Esophagus muscularis mucosa (tissue), 4 donors: Measurements from ENCODE around the gene FREM3. TPM values are rescaled to one million over a fixed set of nuclear protein-coding genes. Genes with fewer than 3 reads are reported as not detected.
A peak's percentile ranks its signal among the peaks of the same experiment; 100 is the strongest.
"Not testable (repeated sequence)": the region's sequence is repeated elsewhere in the genome, so short reads cannot be mapped to it uniquely, and the experiment has no call there.

ENCODE experiments used
- DNase-seq: peaks from one replicate; pipeline ENCODE4 v3.0.0-alpha.2; 2017; ENCODE audit errors: extremely low spot score
- H3K27ac ChIP-seq, 4 donors: fragments of 200-600 bp; sonication (generic); replicated peaks in 1 of 4; 1 replicate in 3 of 4; 2 replicates in 1 of 4; pipeline ENCODE4 v1.5.1; 2016 to 2019; ENCODE audit warnings: mild to moderate bottlenecking in 1 of 4
- H3K27me3 ChIP-seq, 4 donors: fragments of 200-600 bp; sonication (generic); one replicate each; pipeline versions ENCODE4 v1.5.1 to v1.6.0; 2016 to 2019
- H3K36me3 ChIP-seq, 4 donors: fragments of 200-600 bp; sonication (generic); one replicate each; pipeline ENCODE4 v1.5.1; 2016 to 2019
- H3K4me1 ChIP-seq, 4 donors: fragments of 200-600 bp; sonication (generic); one replicate each; pipeline ENCODE4 v1.5.1; 2016 to 2019
- H3K4me3 ChIP-seq, 4 donors: fragments of 200-600 bp; sonication (generic); 1 replicate in 2 of 4; 2 replicates in 2 of 4; pipeline ENCODE4 v1.5.1; 2016 to 2019; ENCODE audit warnings: mild to moderate bottlenecking in 4 of 4, moderate library complexity in 1 of 4
- H3K9me3 ChIP-seq, 4 donors: fragments of 200-600 bp; sonication (generic); 1 replicate in 3 of 4; 2 replicates in 1 of 4; pipeline ENCODE4 v1.5.1; 2016 to 2019
- CTCF ChIP-seq, 3 experiments: fragments of 200-600 bp in 2 of 3; fragments of 450-650 bp in 1 of 3; sonication (generic) in 2 of 3; IDR thresholded peaks; one replicate each; pipeline ENCODE4 v1.5.1; 2017 to 2019; ENCODE audit warnings: antibody characterized with exemption in 3 of 3, mild to moderate bottlenecking in 2 of 3, moderate library complexity in 1 of 3
- EP300 ChIP-seq: sonication (generic); formaldehyde crosslinking; IDR thresholded peaks from one replicate; pipeline ENCODE4 v1.6.1; 2017; ENCODE audit warnings: antibody characterized with exemption
- POLR2A ChIP-seq: fragments of 450-650 bp; IDR thresholded peaks from one replicate; pipeline ENCODE4 v1.6.1; 2017; ENCODE audit warnings: antibody characterized with exemption, moderate library complexity, mild to moderate bottlenecking, low read depth
- POLR2AphosphoS5 ChIP-seq, 2 donors: sonication (generic); formaldehyde crosslinking; IDR thresholded peaks; one replicate each; pipeline ENCODE4 v1.6.1; 2017; ENCODE audit warnings: antibody characterized with exemption in 2 of 2
- WGBS: methylation state at CpG from one replicate; pipeline ENCODE4 v1.1.5; 2018; 5-methylcytosine and 5-hydroxymethylcytosine counted together
- intact Hi-C: fragments of 100-400 bp; cut with DNase I; formaldehyde crosslinking; loops from one replicate; pipeline ENCODE4 v1.15.1; 2023
- total RNA-seq, 4 donors: library from RNA; depleted of rRNA; stranded (reverse); fragments of >200 nt; gene quantifications; one replicate each; pipeline versions ENCODE4 v1.1.0 to v1.2.1, GENCODE V29; 2016

The FREM3 gene
- total RNA-seq, 4 donors from 2014 or later, result not detected

GRCh38 chr4:143679434-143679833 is 21.0 kb downstream of the FREM3 start:
- intact Hi-C loops, result no loop called here
- no peak for DNase-seq
- 90% methylated on average over 2 of the region's 2 CpGs for WGBS
- Histone ChIP-seq H3K27ac (no peak overlapping the region), H3K27me3 (no peaks in the 10 kb centered on the region), H3K4me3 (no peak overlapping the region), H3K4me1 (no peaks in the 10 kb centered on the region), H3K9me3 (no peaks in the 10 kb centered on the region), H3K36me3 (no peaks in the 10 kb centered on the region)
- no peak for TF ChIP-seq EP300
- no peak for TF ChIP-seq POLR2A
- no peak for TF ChIP-seq CTCF (IDR thresholded peaks at IDR 0.05)
- no peak for TF ChIP-seq POLR2AphosphoS5 (IDR thresholded peaks at IDR 0.05)

- WGBS, result 100% methylated on average over 1 of the region's 9 CpGs
- intact Hi-C loops, result not testable (repeated sequence)
Measured at GRCh38 chr4:143673629-143674028, 26.8 kb downstream of the FREM3 start.

GRCh38 chr4:143668930-143669552 is 31.4 kb downstream of the FREM3 start:
- H3K4me1 ChIP-seq, result peaks cover 3 to 13% (median 8%) of the 10 kb centered on the region in 4 donors
- 97% methylated on average over 9 of the region's 9 CpGs for WGBS
- H3K27ac ChIP-seq, result no peak overlapping the region
- no peaks in the 10 kb centered on the region for H3K27me3 ChIP-seq
- H3K9me3 ChIP-seq, result no peaks in the 10 kb centered on the region
- TF ChIP-seq POLR2A, result no peak
- no peak for TF ChIP-seq CTCF (IDR thresholded peaks at IDR 0.05)
- no peak for TF ChIP-seq POLR2AphosphoS5 (IDR thresholded peaks at IDR 0.05)
- TF ChIP-seq EP300, result no peak
- H3K36me3 ChIP-seq, result no peaks in the 10 kb centered on the region
- H3K4me3 ChIP-seq, result no peak overlapping the region
- intact Hi-C loops, result no loop called here
- no peak for DNase-seq

More at GRCh38 chr4:143673629-143674028, 26.8 kb downstream of the FREM3 start:
- H3K36me3 ChIP-seq, H3K27ac ChIP-seq, H3K4me3 ChIP-seq, DNase-seq, H3K27me3 ChIP-seq, H3K9me3 ChIP-seq, H3K4me1 ChIP-seq: not testable (repeated sequence)

GRCh38 chr4:143667461-143667860 is 33.0 kb downstream of the FREM3 start:
- 5% methylated on average over 4 of the region's 4 CpGs for WGBS
- H3K4me1 ChIP-seq, result peaks cover 3 to 13% (median 8%) of the 10 kb centered on the region in 4 donors
- H3K4me3 ChIP-seq, result no peak overlapping the region
- no peaks in the 10 kb centered on the region for H3K27me3 ChIP-seq
- intact Hi-C loops, result no loop called here
- TF ChIP-seq POLR2AphosphoS5 (IDR thresholded peaks at IDR 0.05) (peak; percentile 46 to 58), CTCF (IDR thresholded peaks at IDR 0.05) (no peak), EP300 (no peak), POLR2A (no peak)
- peak overlapping the region in 2 of 4 donors; percentile 18 to 27 for H3K27ac ChIP-seq
- H3K36me3 ChIP-seq, result no peaks in the 10 kb centered on the region
- no peak for DNase-seq
- no peaks in the 10 kb centered on the region for H3K9me3 ChIP-seq

GRCh38 chr4:143658336-143658735 is 42.1 kb downstream of the FREM3 start:
- no peak overlapping the region for H3K4me3 ChIP-seq
- no peak overlapping the region for H3K27ac ChIP-seq
- no peaks in the 10 kb centered on the region for H3K27me3 ChIP-seq
- TF ChIP-seq CTCF (IDR thresholded peaks at IDR 0.05) (no peak), POLR2AphosphoS5 (IDR thresholded peaks at IDR 0.05) (no peak), EP300 (no peak), POLR2A (no peak)
- H3K36me3 ChIP-seq, result no peaks in the 10 kb centered on the region
- H3K9me3 ChIP-seq, result no peaks in the 10 kb centered on the region
- DNase-seq, result no peak
- intact Hi-C loops, result no loop called here
- WGBS, result 86% methylated on average over 2 of the region's 4 CpGs
- no peaks in the 10 kb centered on the region for H3K4me1 ChIP-seq
